ENCODE measurements around the gene SLC25A44.
"Not testable (repeated sequence)": the region's sequence is repeated elsewhere in the genome, so short reads cannot be mapped to it uniquely, and the experiment has no call there.

The SLC25A44 gene

DNA sequence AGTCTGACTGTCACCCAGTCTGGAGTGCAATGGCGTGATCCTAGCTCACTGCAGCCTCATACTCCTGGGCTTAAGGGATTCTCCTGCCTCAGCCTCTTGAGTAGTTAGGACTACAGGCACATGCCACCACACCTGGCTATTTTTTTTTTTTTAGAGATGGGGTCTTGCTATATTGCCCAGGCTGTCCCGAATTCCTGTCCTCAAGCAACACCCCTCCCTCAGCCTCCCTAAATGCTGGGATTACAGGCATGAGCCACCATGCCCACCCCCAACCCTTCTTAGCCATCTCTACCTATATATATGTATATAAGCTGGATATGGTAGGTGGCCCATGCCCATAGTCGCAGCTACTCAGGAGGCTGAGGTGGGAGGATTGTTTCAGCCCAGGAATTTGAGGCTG lies 13.4 kb upstream of the SLC25A44 start:
- H3K4me3 ChIP-seq (ENCODE audit: low read depth, low read length): no peak overlapping the region
- TF ChIP-seq, protein P1, sequence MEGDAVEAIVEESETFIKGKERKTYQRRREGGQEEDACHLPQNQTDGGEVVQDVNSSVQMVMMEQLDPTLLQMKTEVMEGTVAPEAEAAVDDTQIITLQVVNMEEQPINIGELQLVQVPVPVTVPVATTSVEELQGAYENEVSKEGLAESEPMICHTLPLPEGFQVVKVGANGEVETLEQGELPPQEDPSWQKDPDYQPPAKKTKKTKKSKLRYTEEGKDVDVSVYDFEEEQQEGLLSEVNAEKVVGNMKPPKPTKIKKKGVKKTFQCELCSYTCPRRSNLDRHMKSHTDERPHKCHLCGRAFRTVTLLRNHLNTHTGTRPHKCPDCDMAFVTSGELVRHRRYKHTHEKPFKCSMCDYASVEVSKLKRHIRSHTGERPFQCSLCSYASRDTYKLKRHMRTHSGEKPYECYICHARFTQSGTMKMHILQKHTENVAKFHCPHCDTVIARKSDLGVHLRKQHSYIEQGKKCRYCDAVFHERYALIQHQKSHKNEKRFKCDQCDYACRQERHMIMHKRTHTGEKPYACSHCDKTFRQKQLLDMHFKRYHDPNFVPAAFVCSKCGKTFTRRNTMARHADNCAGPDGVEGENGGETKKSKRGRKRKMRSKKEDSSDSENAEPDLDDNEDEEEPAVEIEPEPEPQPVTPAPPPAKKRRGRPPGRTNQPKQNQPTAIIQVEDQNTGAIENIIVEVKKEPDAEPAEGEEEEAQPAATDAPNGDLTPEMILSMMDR (IDR thresholded peaks at IDR 0.05; ENCODE audit: low read depth, low read length): no peak

- not testable (repeated sequence) for H3K4me3 ChIP-seq (ENCODE audit: low read depth, low read length)
These were observed 12.4 kb upstream of the SLC25A44 start for GRCh38 chr1:156181391-156181924.

- not testable (repeated sequence) for H3K4me3 ChIP-seq (ENCODE audit: low read depth, low read length)
These were observed 11.7 kb upstream of the SLC25A44 start for GRCh38 chr1:156182010-156182779.

- H3K4me3 ChIP-seq (ENCODE audit: low read depth, low read length): not testable (repeated sequence)
These were observed 7.3 kb upstream of the SLC25A44 start for GRCh38 chr1:156186347-156187177.

GRCh38 chr1:156190265-156190664 lies 3.6 kb upstream of the SLC25A44 start:
- not testable (repeated sequence) for H3K4me3 ChIP-seq (ENCODE audit: low read depth, low read length)

GRCh38 chr1:156191292-156191964 lies 2.5 kb upstream of the SLC25A44 start:
- TF ChIP-seq, protein P1 (IDR thresholded peaks at IDR 0.05; ENCODE audit: low read depth, low read length): no peak
- H3K4me3 ChIP-seq (ENCODE audit: low read depth, low read length): no peak overlapping the region

DNA sequence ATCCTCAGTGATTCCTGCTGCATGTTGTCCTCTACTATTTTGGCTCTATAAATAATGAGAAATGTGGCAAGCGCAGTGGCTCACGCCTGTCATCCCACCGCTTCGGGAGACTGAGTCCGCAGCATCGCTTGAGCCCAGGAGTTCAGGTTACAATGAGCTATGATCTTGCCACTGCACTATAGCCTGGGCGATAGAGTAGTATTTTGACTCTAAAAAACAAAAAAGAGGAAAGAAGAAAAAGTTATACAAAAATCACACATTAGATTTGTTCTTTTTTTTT lies 756 bp upstream of the SLC25A44 start:
- TF ChIP-seq, protein P1 (IDR thresholded peaks at IDR 0.05; ENCODE audit: low read depth, low read length): no peak
- peak overlapping the region; percentile 84 for H3K4me3 ChIP-seq (ENCODE audit: low read depth, low read length)

DNA sequence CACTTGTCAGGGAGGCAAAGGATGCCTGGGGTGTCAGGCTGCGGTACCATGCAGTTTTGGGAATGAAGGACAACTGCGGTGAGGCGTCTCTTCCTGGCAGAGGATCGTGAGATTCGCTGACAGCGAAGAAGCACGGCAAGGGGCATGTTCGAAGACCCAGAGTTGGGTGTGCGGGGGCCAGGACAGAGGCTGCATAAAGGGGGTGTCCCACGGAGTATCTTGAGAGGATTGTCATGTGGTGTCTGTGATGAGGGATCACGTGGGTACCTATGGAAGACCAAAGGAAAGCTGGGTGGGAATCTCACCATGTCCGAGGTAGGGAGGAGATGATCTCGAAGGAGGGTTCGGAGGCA lies 372 bp downstream of the SLC25A44 start:
- TF ChIP-seq, protein P1 (IDR thresholded peaks at IDR 0.05; ENCODE audit: low read depth, low read length): no peak
- peak overlapping the region; percentile 84 for H3K4me3 ChIP-seq (ENCODE audit: low read depth, low read length)

GRCh38 chr1:156195853-156196252 lies 1.9 kb downstream of the SLC25A44 start:
- H3K4me3 ChIP-seq (ENCODE audit: low read depth, low read length): no peak overlapping the region
- TF ChIP-seq, protein P1 (IDR thresholded peaks at IDR 0.05; ENCODE audit: low read depth, low read length): no peak

Measured in WI38 (cell line).